Posterior vena cava (tissue), 2 donors: Measurements from ENCODE around the gene ARL6IP1. TPM values are rescaled to one million over a fixed set of nuclear protein-coding genes. Genes with fewer than 3 reads are reported as not detected.

Experiments used
- DNase-seq: peaks from one replicate; pipeline ENCODE4 v3.0.0-alpha.2; 2020; ENCODE audit warnings: low spot score
- intact Hi-C, 2 donors: fragments of 100-400 bp; cut with DNase I; formaldehyde crosslinking; loops; one replicate each; pipeline versions ENCODE4 v1.14.1 to v1.14.2; 2022 to 2023
- long read RNA-seq, 2 donors: library from polyadenylated mRNA; unstranded; transcript quantifications; one replicate each; pipeline ENCODE4 v2.0.0, GENCODE V29; 2020 to 2021
- total RNA-seq, 2 donors: library from RNA; stranded (reverse); fragmentation: NEBNext Ultra II Directional; extraction: Animal tissue kit (Norgen Biotek cat#: 25700); gene quantifications; one replicate each; pipeline ENCODE4 v1.2.1, GENCODE V29; 2021
- donor health status: DM: yes; HTN: yes; CAD: no.
- donor health status: DM: yes; HTN: yes; CAD: no.

ARL6IP1 gene
- total RNA-seq, result 10 to 100 TPM; 51.9 to 56.7 TPM
- long read RNA-seq, donor 1, transcript ARL6IP1-201 (6 exons, 2,409 nt), result major isoform, 45 of 56 reads
- long read RNA-seq, donor 1, partial matches to known transcripts, result 10 of 56 reads
- long read RNA-seq, donor 1, other reads (novel, unspliced or antisense), result 0 of 56 reads
- long read RNA-seq, donor 2, transcript ARL6IP1-201 (6 exons, 2,409 nt), result major isoform, 91 of 107 reads
- long read RNA-seq, donor 2, partial matches to known transcripts, result 14 of 107 reads
- long read RNA-seq, donor 2, other reads (novel, unspliced or antisense), result 1 of 107 reads

GRCh38 chr16:18801145-18801972 lies at the start of gene ARL6IP1:
Gene ARL6IP1, minus strand, starts transcription at chr16:18801549. Its CDS starts 83 bp downstream, at chr16:18801466.
- intact Hi-C loops, result no loop called here
- DNase-seq, result peak; percentile 100

GRCh38 chr16:18846416-18846815 lies 45.1 kb upstream of the ARL6IP1 start:
- DNase-seq, result no peak
- intact Hi-C loops, result no loop called here

- DNase-seq, result no peak
- intact Hi-C loops, result no loop called here
Observed at GRCh38 chr16:18842565-18842964, 41.2 kb upstream of the ARL6IP1 start.

- DNase-seq, result no peak
- intact Hi-C loops, result no loop called here
Observed at GRCh38 chr16:18841833-18842525, 40.6 kb upstream of the ARL6IP1 start.

- DNase-seq, result no peak
- intact Hi-C loops, result no loop called here
Observed at GRCh38 chr16:18839555-18839954, 38.2 kb upstream of the ARL6IP1 start.

GRCh38 chr16:18836702-18837101 lies 35.4 kb upstream of the ARL6IP1 start:
- intact Hi-C loops, result no loop called here
- no peak for DNase-seq

- no peak for DNase-seq
- intact Hi-C loops, result no loop called here
Observed at GRCh38 chr16:18834864-18835263, 33.5 kb upstream of the ARL6IP1 start.

- intact Hi-C loops, result no loop called here
- DNase-seq, result no peak
Observed at GRCh38 chr16:18833707-18834505, 32.6 kb upstream of the ARL6IP1 start.

GRCh38 chr16:18832613-18833012 lies 31.3 kb upstream of the ARL6IP1 start:
- intact Hi-C loops, result no loop called here
- no peak for DNase-seq

GRCh38 chr16:18832006-18832405 lies 30.7 kb upstream of the ARL6IP1 start:
- intact Hi-C loops, result no loop called here
- DNase-seq, result no peak

GRCh38 chr16:18829251-18829650 lies 27.9 kb upstream of the ARL6IP1 start:
- intact Hi-C loops, result no loop called here
- no peak for DNase-seq

- intact Hi-C loops, result no loop called here
- DNase-seq, result no peak
Observed at GRCh38 chr16:18827890-18828289, 26.5 kb upstream of the ARL6IP1 start.

- intact Hi-C loops, result no loop called here
- no peak for DNase-seq
Observed at GRCh38 chr16:18816286-18816685, 14.9 kb upstream of the ARL6IP1 start.

GRCh38 chr16:18811925-18812324 lies 10.6 kb upstream of the ARL6IP1 start:
- intact Hi-C loops, result no loop called here
- no peak for DNase-seq

GRCh38 chr16:18809165-18809564 lies 7.8 kb upstream of the ARL6IP1 start:
- intact Hi-C loops, result no loop called here
- no peak for DNase-seq

GRCh38 chr16:18805257-18805773 lies 4.0 kb upstream of the ARL6IP1 start:
- DNase-seq, result no peak
- intact Hi-C loops, result no loop called here

- intact Hi-C loops, result no loop called here
- no peak for DNase-seq
Observed at GRCh38 chr16:18804540-18804939, 3.2 kb upstream of the ARL6IP1 start.

GRCh38 chr16:18803569-18804462 lies 2.5 kb upstream of the ARL6IP1 start:
- DNase-seq, result no peak
- intact Hi-C loops, result no loop called here
